Mammary epithelial cell (primary cell): ENCODE measurements around the gene ADGRB3.

Experiments used
- EZH2 ChIP-seq: IDR thresholded peaks from 2 replicates; pipeline ENCODE4 v1.6.1; 2012; ENCODE audit warnings: low read length, inconsistent platforms, borderline replicate concordance
- TF ChIP-seq, protein P1 (sequence below), 2 donors: IDR thresholded peaks in 1 of 2; conservative IDR thresholded peaks in 1 of 2; 2 replicates each; pipeline ENCODE4 v1.5.1; 2011 to 2012; ENCODE audit warnings: inconsistent platforms in 2 of 2, low read length in 2 of 2, mild to moderate bottlenecking in 2 of 2, control low read depth in 1 of 2, low read depth in 1 of 2; ENCODE audit not compliant: insufficient read depth in 1 of 2; ENCODE audit errors: extremely low read depth in 1 of 2

DNA sequence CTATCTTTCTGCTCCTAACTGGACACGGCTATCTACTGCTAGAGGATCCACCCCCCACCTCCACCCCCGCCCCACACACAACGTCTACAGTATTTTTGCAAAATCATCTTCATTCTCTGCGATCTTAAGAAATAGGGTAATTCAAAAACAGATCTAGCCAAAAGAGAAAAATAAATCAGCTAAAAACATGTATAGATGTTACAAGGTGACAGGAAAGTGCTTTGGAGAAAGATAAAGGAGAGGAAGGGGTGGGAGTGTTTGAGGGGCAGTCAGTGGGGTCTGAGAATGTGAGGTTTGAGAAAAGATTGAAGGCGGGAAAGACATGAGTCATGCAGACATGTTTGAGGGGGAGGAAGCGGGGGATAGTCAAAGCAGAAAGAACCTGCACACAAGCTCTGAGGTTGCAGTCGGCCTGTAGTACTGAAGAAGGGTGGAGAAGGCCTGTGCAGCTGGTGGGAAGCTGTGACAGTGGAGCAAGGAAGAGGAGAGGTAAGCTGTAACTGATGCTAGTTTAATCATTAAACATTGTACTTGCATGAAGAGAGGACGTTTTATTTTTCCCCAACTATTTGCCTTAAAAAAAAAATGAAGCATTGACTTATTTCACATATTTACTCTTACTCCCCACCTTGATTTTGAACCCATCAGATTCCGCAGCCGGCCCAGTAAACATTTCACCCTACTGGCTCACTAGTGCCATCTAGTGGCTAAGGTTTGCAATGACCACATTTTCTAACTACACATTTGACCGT lies 332.6 kb downstream of the ADGRB3 start:
- TF ChIP-seq, protein P1, sequence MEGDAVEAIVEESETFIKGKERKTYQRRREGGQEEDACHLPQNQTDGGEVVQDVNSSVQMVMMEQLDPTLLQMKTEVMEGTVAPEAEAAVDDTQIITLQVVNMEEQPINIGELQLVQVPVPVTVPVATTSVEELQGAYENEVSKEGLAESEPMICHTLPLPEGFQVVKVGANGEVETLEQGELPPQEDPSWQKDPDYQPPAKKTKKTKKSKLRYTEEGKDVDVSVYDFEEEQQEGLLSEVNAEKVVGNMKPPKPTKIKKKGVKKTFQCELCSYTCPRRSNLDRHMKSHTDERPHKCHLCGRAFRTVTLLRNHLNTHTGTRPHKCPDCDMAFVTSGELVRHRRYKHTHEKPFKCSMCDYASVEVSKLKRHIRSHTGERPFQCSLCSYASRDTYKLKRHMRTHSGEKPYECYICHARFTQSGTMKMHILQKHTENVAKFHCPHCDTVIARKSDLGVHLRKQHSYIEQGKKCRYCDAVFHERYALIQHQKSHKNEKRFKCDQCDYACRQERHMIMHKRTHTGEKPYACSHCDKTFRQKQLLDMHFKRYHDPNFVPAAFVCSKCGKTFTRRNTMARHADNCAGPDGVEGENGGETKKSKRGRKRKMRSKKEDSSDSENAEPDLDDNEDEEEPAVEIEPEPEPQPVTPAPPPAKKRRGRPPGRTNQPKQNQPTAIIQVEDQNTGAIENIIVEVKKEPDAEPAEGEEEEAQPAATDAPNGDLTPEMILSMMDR (conservative IDR thresholded peaks at IDR 0.05 in 1 of 2, IDR thresholded peaks at IDR 0.05 in 1 of 2; ENCODE audit: extremely low read depth in 1 of 2, insufficient read depth in 1 of 2, low read depth in 1 of 2, low read length in 2 of 2), result peak; percentile 87 to 88
- no peak for TF ChIP-seq EZH2
